HL-60 (cell line): Measurements from ENCODE around the gene GAS6.

Source experiments
- CTCF ChIP-seq: IDR thresholded peaks from one replicate; pipeline ENCODE4 v1.5.1; 2011; ENCODE audit warnings: low read length, control low read depth, inconsistent platforms; ENCODE audit not compliant: insufficient read depth
- GABPA ChIP-seq: IDR thresholded peaks from 2 replicates; pipeline ENCODE4 v1.6.1; 2012; ENCODE audit warnings: low read depth
- REST ChIP-seq: IDR thresholded peaks from 2 replicates; pipeline ENCODE4 v1.6.1; 2012; ENCODE audit warnings: low read depth; ENCODE audit not compliant: insufficient replicate concordance

GRCh38 chr13:113860665-113861432, 3.0 kb downstream of the GAS6 start:
- TF ChIP-seq CTCF, result no peak
- TF ChIP-seq REST, result no peak
- no peak for TF ChIP-seq GABPA
